22Rv1 (cell line): ENCODE results near the gene SELENOW.

Source experiments
- CTCF ChIP-seq: fragments of 450-650 bp; IDR thresholded peaks from 2 replicates; pipeline ENCODE4 v1.5.1; 2017; ENCODE audit warnings: mild to moderate bottlenecking
- ZFX ChIP-seq: fragments of 450-650 bp; IDR thresholded peaks from 2 replicates; pipeline ENCODE4 v1.6.1; 2017; ENCODE audit warnings: antibody characterized with exemption, borderline replicate concordance

- no peak for TF ChIP-seq CTCF
- TF ChIP-seq ZFX = no peak
Observed at GRCh38 chr19:47761566-47761965, 16.9 kb upstream of the SELENOW start.
